Tibial nerve (tissue), 4 donors: ENCODE data around the gene IGHMBP2.

ENCODE experiments used
- EP300 ChIP-seq, 2 donors: sonication (generic); formaldehyde crosslinking; IDR thresholded peaks; one replicate each; pipeline ENCODE4 v1.6.1; 2017; ENCODE audit warnings: antibody characterized with exemption in 2 of 2, mild to moderate bottlenecking in 1 of 2
- POLR2A ChIP-seq, 2 donors: fragments of 450-650 bp; IDR thresholded peaks; one replicate each; pipeline ENCODE4 v1.6.1; 2017; ENCODE audit warnings: antibody characterized with exemption in 2 of 2, mild to moderate bottlenecking in 2 of 2, moderate library complexity in 2 of 2
- TF ChIP-seq, protein P1 (sequence below), 5 experiments: fragments of 200-600 bp in 3 of 5; fragments of 450-650 bp in 2 of 5; sonication (generic) in 3 of 5; IDR thresholded peaks; one replicate each; pipeline ENCODE4 v1.5.1; 2016 to 2019; ENCODE audit warnings: antibody characterized with exemption in 5 of 5, mild to moderate bottlenecking in 3 of 5, moderate library complexity in 2 of 5

DNA sequence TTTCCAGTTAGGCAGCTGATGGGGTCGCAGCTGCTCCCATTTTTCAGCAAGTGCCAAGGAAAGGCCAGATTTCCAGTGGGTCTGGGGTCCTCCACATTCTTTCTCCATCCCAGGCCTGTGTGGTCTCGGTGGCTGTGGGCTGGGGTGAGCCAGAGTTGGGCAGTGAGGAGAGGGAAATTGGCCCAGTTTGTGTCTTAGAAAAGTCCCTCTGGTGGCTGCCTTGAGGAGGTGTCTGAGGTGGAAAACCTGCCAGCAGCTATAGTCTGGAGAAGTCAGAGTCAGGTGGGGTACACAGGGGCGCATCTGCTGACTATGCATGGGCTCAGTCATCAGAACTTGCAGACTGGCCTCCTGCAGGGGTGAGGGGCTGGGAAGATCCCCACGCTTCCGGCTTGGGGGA, 46.6 kb downstream of the IGHMBP2 start:
- TF ChIP-seq, protein P1, sequence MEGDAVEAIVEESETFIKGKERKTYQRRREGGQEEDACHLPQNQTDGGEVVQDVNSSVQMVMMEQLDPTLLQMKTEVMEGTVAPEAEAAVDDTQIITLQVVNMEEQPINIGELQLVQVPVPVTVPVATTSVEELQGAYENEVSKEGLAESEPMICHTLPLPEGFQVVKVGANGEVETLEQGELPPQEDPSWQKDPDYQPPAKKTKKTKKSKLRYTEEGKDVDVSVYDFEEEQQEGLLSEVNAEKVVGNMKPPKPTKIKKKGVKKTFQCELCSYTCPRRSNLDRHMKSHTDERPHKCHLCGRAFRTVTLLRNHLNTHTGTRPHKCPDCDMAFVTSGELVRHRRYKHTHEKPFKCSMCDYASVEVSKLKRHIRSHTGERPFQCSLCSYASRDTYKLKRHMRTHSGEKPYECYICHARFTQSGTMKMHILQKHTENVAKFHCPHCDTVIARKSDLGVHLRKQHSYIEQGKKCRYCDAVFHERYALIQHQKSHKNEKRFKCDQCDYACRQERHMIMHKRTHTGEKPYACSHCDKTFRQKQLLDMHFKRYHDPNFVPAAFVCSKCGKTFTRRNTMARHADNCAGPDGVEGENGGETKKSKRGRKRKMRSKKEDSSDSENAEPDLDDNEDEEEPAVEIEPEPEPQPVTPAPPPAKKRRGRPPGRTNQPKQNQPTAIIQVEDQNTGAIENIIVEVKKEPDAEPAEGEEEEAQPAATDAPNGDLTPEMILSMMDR (IDR thresholded peaks at IDR 0.05) = no peak
- TF ChIP-seq POLR2A (IDR thresholded peaks at IDR 0.05) = no peak
- no peak for TF ChIP-seq EP300 (IDR thresholded peaks at IDR 0.05)
